Measurements from ENCODE around the gene ASCL5. TPM values are rescaled to one million over a fixed set of nuclear protein-coding genes. Genes with fewer than 3 reads are reported as not detected.

ASCL5 gene
- total RNA-seq, 2 donors from 2014 or later: 1.2 to 1.8 TPM

DNA sequence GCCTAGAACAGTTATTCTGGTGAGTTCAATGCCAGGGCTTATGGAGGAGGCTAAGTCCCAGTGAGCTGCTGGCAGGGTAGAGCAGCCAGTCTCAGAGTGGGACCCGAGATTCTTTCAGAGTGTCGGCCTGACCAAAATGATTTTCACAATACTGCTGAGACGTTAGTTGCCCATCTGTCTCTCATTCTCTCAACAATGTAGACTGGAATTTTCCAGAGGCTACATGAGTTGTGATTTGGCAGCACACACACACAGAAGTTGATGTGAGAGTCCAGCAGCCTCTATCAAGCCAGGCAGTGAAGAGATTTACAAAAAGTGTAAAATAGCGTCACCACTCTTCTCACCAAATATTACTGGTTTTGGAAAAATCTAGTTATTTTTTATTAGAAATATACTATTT, 36.4 kb downstream of the ASCL5 start:
- Mint-ChIP-seq H3K4me3 (no peak overlapping the region), H3K4me1 (no peaks in the 10 kb centered on the region), H3K27me3 (ENCODE audit: insufficient read depth) (peaks cover 2% of the 10 kb centered on the region), H3K27ac (no peak overlapping the region), H3K36me3 (ENCODE audit: low read depth) (no peaks in the 10 kb centered on the region), H3K9me3 (no peaks in the 10 kb centered on the region)
- H3K9ac ChIP-seq (ENCODE audit: extremely low read depth, low read length, poor library complexity, severe bottlenecking): no peak overlapping the region
- DNase-seq: no peak
- WGBS, 2 experiments (ENCODE audit: insufficient coverage in 1 of 2, insufficient read length in 1 of 2): 92 to 93% methylated on average over 3 to 4 of the region's 4 CpGs
- no peaks in the 10 kb centered on the region for H3K4me1 ChIP-seq (ENCODE audit: control insufficient read depth, insufficient read depth, low read length)
- no peaks in the 10 kb centered on the region for H3K27me3 ChIP-seq (ENCODE audit: control insufficient read depth, insufficient read depth, low read length, poor library complexity, severe bottlenecking)
- no peak overlapping the region for H3K4me3 ChIP-seq (ENCODE audit: low read length)
- H3K36me3 ChIP-seq (ENCODE audit: control insufficient read depth, insufficient read depth, low read length): no peaks in the 10 kb centered on the region
- H3K27ac ChIP-seq (ENCODE audit: low read depth, low read length): no peak overlapping the region
- no peaks in the 10 kb centered on the region for H3K9me3 ChIP-seq (ENCODE audit: control insufficient read depth, low read length)
- TF ChIP-seq, protein P1, sequence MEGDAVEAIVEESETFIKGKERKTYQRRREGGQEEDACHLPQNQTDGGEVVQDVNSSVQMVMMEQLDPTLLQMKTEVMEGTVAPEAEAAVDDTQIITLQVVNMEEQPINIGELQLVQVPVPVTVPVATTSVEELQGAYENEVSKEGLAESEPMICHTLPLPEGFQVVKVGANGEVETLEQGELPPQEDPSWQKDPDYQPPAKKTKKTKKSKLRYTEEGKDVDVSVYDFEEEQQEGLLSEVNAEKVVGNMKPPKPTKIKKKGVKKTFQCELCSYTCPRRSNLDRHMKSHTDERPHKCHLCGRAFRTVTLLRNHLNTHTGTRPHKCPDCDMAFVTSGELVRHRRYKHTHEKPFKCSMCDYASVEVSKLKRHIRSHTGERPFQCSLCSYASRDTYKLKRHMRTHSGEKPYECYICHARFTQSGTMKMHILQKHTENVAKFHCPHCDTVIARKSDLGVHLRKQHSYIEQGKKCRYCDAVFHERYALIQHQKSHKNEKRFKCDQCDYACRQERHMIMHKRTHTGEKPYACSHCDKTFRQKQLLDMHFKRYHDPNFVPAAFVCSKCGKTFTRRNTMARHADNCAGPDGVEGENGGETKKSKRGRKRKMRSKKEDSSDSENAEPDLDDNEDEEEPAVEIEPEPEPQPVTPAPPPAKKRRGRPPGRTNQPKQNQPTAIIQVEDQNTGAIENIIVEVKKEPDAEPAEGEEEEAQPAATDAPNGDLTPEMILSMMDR (conservative IDR thresholded peaks at IDR 0.05): no peak

DNA sequence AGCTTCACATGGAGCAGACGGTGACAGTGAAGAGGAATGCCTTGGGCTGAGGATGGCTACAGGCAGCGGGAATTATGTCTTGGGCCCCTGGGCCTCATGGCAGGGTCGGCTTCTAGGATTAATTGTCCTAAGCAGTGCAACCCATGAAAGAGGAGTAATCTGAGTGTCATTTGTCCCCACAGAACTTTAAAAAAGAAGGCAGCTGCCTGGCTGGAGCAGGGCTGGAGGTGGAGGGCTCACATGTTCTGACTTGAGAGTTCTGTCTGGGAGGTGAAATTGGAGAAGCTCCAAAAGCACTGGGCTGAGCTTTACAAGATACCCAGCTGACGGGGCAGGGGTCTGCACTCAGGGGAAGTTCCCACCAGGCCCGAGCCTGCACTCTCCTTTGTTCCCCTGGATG, 37.4 kb downstream of the ASCL5 start:
- peak overlapping the region; percentile 11 for H3K27ac ChIP-seq (ENCODE audit: low read depth, low read length)
- Mint-ChIP-seq H3K9me3 (no peaks in the 10 kb centered on the region), H3K4me1 (no peaks in the 10 kb centered on the region), H3K36me3 (ENCODE audit: low read depth) (no peaks in the 10 kb centered on the region), H3K27me3 (ENCODE audit: insufficient read depth) (peaks cover 2% of the 10 kb centered on the region), H3K4me3 (no peak overlapping the region), H3K27ac (no peak overlapping the region)
- WGBS, 2 experiments (ENCODE audit: insufficient coverage in 1 of 2, insufficient read length in 1 of 2): 79 to 87% methylated on average over 5 of the region's 5 CpGs
- H3K9ac ChIP-seq (ENCODE audit: extremely low read depth, low read length, poor library complexity, severe bottlenecking): no peak overlapping the region
- H3K27me3 ChIP-seq (ENCODE audit: control insufficient read depth, insufficient read depth, low read length, poor library complexity, severe bottlenecking): no peaks in the 10 kb centered on the region
- no peaks in the 10 kb centered on the region for H3K4me1 ChIP-seq (ENCODE audit: control insufficient read depth, insufficient read depth, low read length)
- H3K9me3 ChIP-seq (ENCODE audit: control insufficient read depth, low read length): no peaks in the 10 kb centered on the region
- DNase-seq: no peak
- TF ChIP-seq, protein P1 (conservative IDR thresholded peaks at IDR 0.05): no peak
- no peaks in the 10 kb centered on the region for H3K36me3 ChIP-seq (ENCODE audit: control insufficient read depth, insufficient read depth, low read length)
- H3K4me3 ChIP-seq (ENCODE audit: low read length): no peak overlapping the region

DNA sequence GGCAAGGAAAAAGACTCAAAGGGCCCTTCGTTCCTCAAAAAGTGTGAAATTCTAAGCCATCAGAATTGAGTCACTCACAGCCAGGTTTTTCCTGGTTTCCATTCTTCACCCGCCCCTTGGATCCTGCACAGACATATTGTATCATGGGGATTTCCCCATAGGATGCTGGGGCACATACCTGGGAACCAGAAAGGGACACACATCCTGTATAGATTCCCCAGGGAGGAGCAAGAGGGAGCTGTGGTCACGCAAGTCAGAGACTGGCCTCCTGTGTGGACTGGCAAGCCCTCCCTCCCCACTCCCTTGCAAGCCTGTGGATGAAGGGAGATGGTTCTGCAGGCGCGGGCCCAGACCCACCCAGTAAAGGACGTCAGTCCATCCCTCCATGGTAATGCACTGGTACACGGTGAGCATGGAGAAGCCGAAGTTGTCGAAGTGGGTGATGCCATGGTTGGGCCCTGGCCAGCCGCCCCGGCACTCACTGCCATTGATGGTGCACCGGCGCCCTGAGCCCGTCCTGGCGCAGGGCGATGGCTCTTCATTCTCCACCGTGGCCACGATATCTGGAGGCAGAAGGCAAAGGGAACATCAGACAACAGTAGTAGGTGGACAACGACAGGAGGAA, 38.0 kb downstream of the ASCL5 start:
- Histone ChIP-seq H3K4me3 (ENCODE audit: low read length) (no peak overlapping the region), H3K27me3 (ENCODE audit: control insufficient read depth, insufficient read depth, low read length, poor library complexity, severe bottlenecking) (no peaks in the 10 kb centered on the region), H3K9me3 (ENCODE audit: control insufficient read depth, low read length) (no peaks in the 10 kb centered on the region), H3K27ac (ENCODE audit: low read depth, low read length) (no peak overlapping the region), H3K9ac (ENCODE audit: extremely low read depth, low read length, poor library complexity, severe bottlenecking) (no peak overlapping the region), H3K36me3 (ENCODE audit: control insufficient read depth, insufficient read depth, low read length) (no peaks in the 10 kb centered on the region), H3K4me1 (ENCODE audit: control insufficient read depth, insufficient read depth, low read length) (no peaks in the 10 kb centered on the region)
- Mint-ChIP-seq H3K4me3 (no peak overlapping the region), H3K27ac (no peak overlapping the region), H3K27me3 (ENCODE audit: insufficient read depth) (peaks cover 2% of the 10 kb centered on the region), H3K9me3 (no peaks in the 10 kb centered on the region), H3K4me1 (no peaks in the 10 kb centered on the region), H3K36me3 (ENCODE audit: low read depth) (no peaks in the 10 kb centered on the region)
- DNase-seq: no peak
- 91 to 96% methylated on average over 12 to 19 of the region's 19 CpGs for WGBS, 2 experiments (ENCODE audit: insufficient coverage in 1 of 2, insufficient read length in 1 of 2)
- TF ChIP-seq, protein P1 (conservative IDR thresholded peaks at IDR 0.05): no peak
